Lower lobe of right lung (tissue), 2 donors: ENCODE data around the gene SLC2A1. TPM values are rescaled to one million over a fixed set of nuclear protein-coding genes. Genes with fewer than 3 reads are reported as not detected.

Experiments used
- ATAC-seq, 2 donors: fragments of 200-7000 bp; cut with Tn5 transposase; one replicate each; pipeline ENCODE4 v1.9.1; 2020 to 2022; ENCODE audit warnings: mild to moderate bottlenecking in 2 of 2, moderate library complexity in 2 of 2
- DNase-seq: peaks from one replicate; pipeline ENCODE4 v3.0.0-alpha.2; 2020
- H3K27ac ChIP-seq: fragments of 200-600 bp; one replicate; pipeline ENCODE4 v1.8.0; 2022
- H3K27me3 ChIP-seq: fragments of 200-600 bp; one replicate; pipeline ENCODE4 v1.8.0; 2022; ENCODE audit warnings: low read depth
- H3K36me3 ChIP-seq: fragments of 200-600 bp; one replicate; pipeline ENCODE4 v1.8.0; 2022; ENCODE audit warnings: mild to moderate bottlenecking
- H3K4me1 ChIP-seq: fragments of 200-600 bp; one replicate; pipeline ENCODE4 v1.8.0; 2022
- H3K4me3 ChIP-seq: fragments of 200-600 bp; one replicate; pipeline ENCODE4 v1.8.0; 2022; ENCODE audit warnings: mild to moderate bottlenecking
- H3K9me3 ChIP-seq: fragments of 200-600 bp; one replicate; pipeline ENCODE4 v1.8.0; 2022
- intact Hi-C: fragments of 100-400 bp; cut with DNase I; formaldehyde crosslinking; loops from one replicate; pipeline ENCODE4 v1.11.0; 2022
- total RNA-seq: library from RNA; stranded (reverse); fragmentation: NEBNext Ultra II Directional; extraction: Animal tissue kit (Norgen Biotek cat#: 25700); gene quantifications from one replicate; pipeline ENCODE4 v1.2.1, GENCODE V29; 2021
- TF ChIP-seq, protein P1 (sequence below): fragments of 200-600 bp; IDR thresholded peaks from one replicate; pipeline ENCODE4 v1.8.0; 2022; ENCODE audit warnings: antibody characterized with exemption, mild to moderate bottlenecking
- donor health status: DM: no; HTN: yes; CAD: no; lungs with severe emphysema.

Gene SLC2A1
- total RNA-seq, 1 donor from 2014 or later = 10.6 TPM

DNA sequence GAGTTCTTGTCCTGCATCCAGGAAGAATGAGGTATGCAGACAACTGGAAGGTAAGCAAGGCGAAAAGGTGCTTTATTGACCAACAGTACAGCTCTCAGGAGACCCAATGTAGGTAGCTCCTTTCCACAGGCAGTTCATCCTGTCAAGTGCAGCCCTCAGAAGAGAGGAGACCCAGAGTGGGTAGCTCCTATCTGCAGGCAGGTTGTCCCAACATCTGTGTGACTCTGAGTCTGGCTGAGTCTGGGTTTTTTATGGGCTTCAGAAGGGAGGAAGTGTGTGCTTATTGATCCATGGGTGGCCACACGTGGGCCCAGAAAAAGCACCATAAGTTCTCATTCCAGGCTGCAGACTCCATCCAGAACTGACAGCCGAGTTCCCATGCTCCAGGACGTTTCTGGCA, 78.3 kb downstream of the SLC2A1 start:
- Histone ChIP-seq H3K4me1 (no peaks in the 10 kb centered on the region), H3K36me3 (no peaks in the 10 kb centered on the region), H3K27me3 (no peaks in the 10 kb centered on the region), H3K9me3 (no peaks in the 10 kb centered on the region), H3K4me3 (no peak overlapping the region), H3K27ac (no peak overlapping the region)
- TF ChIP-seq, protein P1, sequence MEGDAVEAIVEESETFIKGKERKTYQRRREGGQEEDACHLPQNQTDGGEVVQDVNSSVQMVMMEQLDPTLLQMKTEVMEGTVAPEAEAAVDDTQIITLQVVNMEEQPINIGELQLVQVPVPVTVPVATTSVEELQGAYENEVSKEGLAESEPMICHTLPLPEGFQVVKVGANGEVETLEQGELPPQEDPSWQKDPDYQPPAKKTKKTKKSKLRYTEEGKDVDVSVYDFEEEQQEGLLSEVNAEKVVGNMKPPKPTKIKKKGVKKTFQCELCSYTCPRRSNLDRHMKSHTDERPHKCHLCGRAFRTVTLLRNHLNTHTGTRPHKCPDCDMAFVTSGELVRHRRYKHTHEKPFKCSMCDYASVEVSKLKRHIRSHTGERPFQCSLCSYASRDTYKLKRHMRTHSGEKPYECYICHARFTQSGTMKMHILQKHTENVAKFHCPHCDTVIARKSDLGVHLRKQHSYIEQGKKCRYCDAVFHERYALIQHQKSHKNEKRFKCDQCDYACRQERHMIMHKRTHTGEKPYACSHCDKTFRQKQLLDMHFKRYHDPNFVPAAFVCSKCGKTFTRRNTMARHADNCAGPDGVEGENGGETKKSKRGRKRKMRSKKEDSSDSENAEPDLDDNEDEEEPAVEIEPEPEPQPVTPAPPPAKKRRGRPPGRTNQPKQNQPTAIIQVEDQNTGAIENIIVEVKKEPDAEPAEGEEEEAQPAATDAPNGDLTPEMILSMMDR = no peak
- ATAC-seq (no peak), DNase-seq (no peak)
- intact Hi-C loops = no loop called here

DNA sequence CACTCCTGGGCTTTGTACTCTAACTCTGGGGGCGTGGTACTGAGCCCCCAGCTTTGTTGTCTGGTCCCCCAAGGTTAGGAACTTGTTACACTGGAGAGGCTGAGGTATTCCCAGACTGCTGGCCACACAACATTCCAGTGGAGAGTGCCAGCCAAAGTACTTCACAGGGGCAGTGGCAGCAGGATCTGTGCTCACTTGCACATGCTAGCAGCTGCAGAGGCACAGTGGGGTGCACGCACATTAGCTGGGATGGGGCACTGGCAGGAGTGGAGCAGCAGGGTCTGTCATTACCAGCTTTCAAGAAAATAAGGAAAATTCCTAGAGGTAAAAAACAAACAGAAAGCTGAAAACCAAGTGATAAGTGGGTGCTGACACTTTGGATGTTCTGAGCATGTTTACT, 81.3 kb downstream of the SLC2A1 start:
- no peak for ATAC-seq
- no peaks in the 10 kb centered on the region for H3K27me3 ChIP-seq
- no peaks in the 10 kb centered on the region for H3K4me1 ChIP-seq
- no peak for DNase-seq
- intact Hi-C loops = no loop called here
- H3K9me3 ChIP-seq = no peaks in the 10 kb centered on the region
- H3K36me3 ChIP-seq = no peaks in the 10 kb centered on the region
- H3K4me3 ChIP-seq = no peak overlapping the region
- no peak overlapping the region for H3K27ac ChIP-seq
- TF ChIP-seq, protein P1 = no peak

DNA sequence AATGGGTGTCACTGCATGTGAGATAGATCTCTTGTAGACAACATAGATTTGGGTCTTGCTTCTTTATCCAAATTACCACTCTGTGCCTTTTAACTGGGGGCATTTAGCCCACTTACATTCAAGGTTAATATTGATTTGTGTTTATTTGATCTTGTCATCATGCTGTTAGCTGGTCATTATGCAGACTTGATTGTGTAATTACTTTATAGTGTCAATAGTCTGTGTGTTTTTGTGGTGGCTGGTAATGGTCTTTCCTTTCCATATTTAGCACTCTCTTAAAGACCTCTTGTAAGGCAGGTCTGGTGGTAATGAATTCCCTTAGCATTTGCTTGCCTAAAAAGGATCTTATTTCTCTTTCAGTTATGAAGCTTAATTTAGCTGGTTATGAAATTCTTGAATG, 82.7 kb downstream of the SLC2A1 start:
- intact Hi-C loops = no loop called here
- no peak overlapping the region for H3K4me3 ChIP-seq
- H3K4me1 ChIP-seq = no peaks in the 10 kb centered on the region
- no peak for ATAC-seq
- H3K27me3 ChIP-seq = no peaks in the 10 kb centered on the region
- H3K9me3 ChIP-seq = no peaks in the 10 kb centered on the region
- no peak for DNase-seq
- no peaks in the 10 kb centered on the region for H3K36me3 ChIP-seq
- TF ChIP-seq, protein P1 = no peak
- no peak overlapping the region for H3K27ac ChIP-seq

Other genes starting within 250 kb of the SLC2A1 start
- gene CLDN19, start 218.6 kb downstream of the SLC2A1 start, total RNA-seq = not detected
- gene P3H1, start 191.8 kb downstream of the SLC2A1 start, total RNA-seq = 24.4 TPM
- gene C1orf50, start 191.6 kb downstream of the SLC2A1 start, total RNA-seq = 5.6 TPM
- gene TMEM269, start 173.9 kb downstream of the SLC2A1 start, total RNA-seq = not detected
- 15.2 TPM for gene ERMAP, start 141.7 kb downstream of the SLC2A1 start, total RNA-seq
- gene SVBP, start 141.5 kb downstream of the SLC2A1 start, total RNA-seq = 20.8 TPM
- 11.9 TPM for gene ZNF691, start 112.3 kb downstream of the SLC2A1 start, total RNA-seq
- 29.3 TPM for gene EBNA1BP2, start 213.4 kb upstream of the SLC2A1 start, total RNA-seq
- 4.1 TPM for gene CFAP57, start 213.5 kb upstream of the SLC2A1 start, total RNA-seq